SK-N-MC (cell line): ENCODE data around the gene LRRC56.

ENCODE experiments used
- EZH2 ChIP-seq: fragments of 200-600 bp; sonication (generic); IDR thresholded peaks from one replicate; pipeline ENCODE4 v1.6.1; 2017; ENCODE audit warnings: antibody characterized with exemption
- POLR2AphosphoS5 ChIP-seq: IDR thresholded peaks from 2 replicates; pipeline ENCODE4 v1.6.1; 2012; ENCODE audit warnings: mild to moderate bottlenecking, low read depth, low read length, borderline replicate concordance

DNA sequence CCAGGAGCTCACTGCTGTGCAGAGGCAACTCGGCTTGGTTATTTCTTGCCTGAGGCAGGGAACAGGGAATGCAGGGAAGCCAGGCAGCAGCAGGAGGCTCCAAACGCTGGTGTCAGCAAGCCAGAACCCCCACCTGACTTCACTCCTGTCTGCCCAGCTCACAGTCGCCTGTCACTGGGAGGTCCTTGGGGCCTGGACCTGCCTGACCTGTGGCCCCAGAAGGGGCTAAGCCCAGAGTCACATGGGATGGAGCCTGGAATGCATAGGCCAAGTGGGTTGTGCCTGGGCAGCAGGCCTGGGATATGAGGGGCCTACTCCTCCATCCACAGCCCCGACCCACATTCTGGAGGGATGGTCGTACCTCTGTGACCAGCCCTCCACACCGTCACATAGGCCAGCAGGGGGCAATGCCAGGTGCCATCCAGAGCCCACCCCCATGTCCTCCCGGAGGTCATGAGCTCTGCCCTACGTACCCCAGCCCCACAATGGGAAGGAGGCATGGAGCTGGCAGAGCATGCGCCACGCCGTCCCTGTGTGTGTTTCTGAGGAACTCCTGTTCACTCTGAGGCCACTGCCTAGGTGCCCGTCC lies 28.7 kb downstream of the LRRC56 start:
- TF ChIP-seq POLR2AphosphoS5 (no peak; the same call in 1 of the 2 replicates), EZH2 (no peak)
